ENCODE data around the gene TLR6.

Gene TLR6

DNA sequence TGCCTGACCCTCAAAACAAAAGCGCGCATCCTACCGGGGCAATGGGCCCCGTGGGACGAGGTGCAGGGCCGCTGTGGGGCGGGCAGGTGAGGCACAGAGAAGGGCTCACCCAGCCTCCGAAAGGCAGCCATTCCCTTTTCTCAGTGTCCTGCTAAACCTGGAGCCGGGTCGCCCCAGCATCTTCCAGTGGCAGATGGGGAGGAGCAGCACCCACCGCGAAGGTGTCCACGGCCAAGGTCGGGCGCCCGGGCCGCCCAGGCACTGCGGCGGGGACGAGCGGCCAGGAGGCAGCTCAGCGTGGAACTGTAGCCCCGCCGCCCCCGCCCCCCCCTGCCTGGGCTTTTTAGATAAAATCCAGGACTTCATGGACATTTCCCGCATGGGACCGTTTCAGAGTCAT lies 32.9 kb downstream of the TLR6 start:
- no peak for TF ChIP-seq ZEB2 (tag by site-specific recombination; IDR thresholded peaks at IDR 0.05)
- TF ChIP-seq ZNF621 (tag by site-specific recombination; IDR thresholded peaks at IDR 0.05), result no peak
- no peak for TF ChIP-seq ZNF266 (tag by site-specific recombination; IDR thresholded peaks at IDR 0.05; ENCODE audit: low read depth)
- TF ChIP-seq, protein P1, sequence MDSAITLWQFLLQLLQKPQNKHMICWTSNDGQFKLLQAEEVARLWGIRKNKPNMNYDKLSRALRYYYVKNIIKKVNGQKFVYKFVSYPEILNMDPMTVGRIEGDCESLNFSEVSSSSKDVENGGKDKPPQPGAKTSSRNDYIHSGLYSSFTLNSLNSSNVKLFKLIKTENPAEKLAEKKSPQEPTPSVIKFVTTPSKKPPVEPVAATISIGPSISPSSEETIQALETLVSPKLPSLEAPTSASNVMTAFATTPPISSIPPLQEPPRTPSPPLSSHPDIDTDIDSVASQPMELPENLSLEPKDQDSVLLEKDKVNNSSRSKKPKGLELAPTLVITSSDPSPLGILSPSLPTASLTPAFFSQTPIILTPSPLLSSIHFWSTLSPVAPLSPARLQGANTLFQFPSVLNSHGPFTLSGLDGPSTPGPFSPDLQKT (IDR thresholded peaks at IDR 0.05; ENCODE audit: borderline replicate concordance, low read depth, low read length), result no peak
- TF ChIP-seq ZXDB (tag by site-specific recombination; IDR thresholded peaks at IDR 0.05), result no peak
- no peak for TF ChIP-seq KLF1 (tag by site-specific recombination; IDR thresholded peaks at IDR 0.05)
- ChIA-PET POLR2A (no interaction called here), CTCF (no interaction called here)
- H3K9me3 ChIP-seq (ENCODE audit: control insufficient read depth, insufficient read depth, low read depth, low read length), result no peaks in the 10 kb centered on the region
- no peaks in the 10 kb centered on the region for H3K4me1 ChIP-seq (ENCODE audit: control insufficient read depth, insufficient read depth, low read length)
- no peak overlapping the region for H3K27ac ChIP-seq (ENCODE audit: extremely low read depth, low read depth, low read length)
- H3K36me3 ChIP-seq (ENCODE audit: control insufficient read depth in 2 of 2, insufficient read depth in 1 of 2, low read length in 2 of 2), result no peaks in the 10 kb centered on the region
- H3K4me3 ChIP-seq (ENCODE audit: low read depth, low read length), result no peak overlapping the region

DNA sequence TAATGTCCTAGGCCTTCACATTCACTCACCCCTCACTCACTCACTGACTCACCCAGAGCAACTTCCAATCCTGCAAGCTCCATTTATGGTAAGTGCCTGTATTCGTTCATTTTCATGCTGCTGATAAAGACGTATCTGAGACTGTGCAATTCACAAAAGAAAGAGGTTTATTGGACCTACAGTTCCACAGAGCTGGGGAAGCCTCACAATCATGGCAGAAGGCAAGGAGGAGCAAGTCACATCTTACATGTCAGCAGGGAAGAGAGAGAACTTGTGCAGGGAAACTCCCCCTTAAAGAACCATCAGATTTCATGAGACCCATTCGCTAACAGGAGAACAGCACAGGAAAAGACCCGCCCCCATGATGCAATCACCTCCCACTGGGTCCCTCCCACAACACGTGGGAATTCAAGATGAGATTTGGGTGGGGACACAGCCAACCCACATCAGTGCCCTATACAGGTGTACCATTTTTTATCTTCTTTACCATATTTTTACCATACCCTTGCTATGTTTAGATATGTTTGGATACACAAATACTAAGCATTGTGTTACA lies 33.8 kb downstream of the TLR6 start:
- no peak overlapping the region for H3K4me3 ChIP-seq (ENCODE audit: low read depth, low read length)
- H3K4me1 ChIP-seq (ENCODE audit: control insufficient read depth, insufficient read depth, low read length), result no peaks in the 10 kb centered on the region
- H3K27ac ChIP-seq (ENCODE audit: extremely low read depth, low read depth, low read length), result no peak overlapping the region
- no peaks in the 10 kb centered on the region for H3K9me3 ChIP-seq (ENCODE audit: control insufficient read depth, insufficient read depth, low read depth, low read length)
- POLR2A ChIA-PET, result no interaction called here
- TF ChIP-seq ZNF202 (tag by site-specific recombination; IDR thresholded peaks at IDR 0.05; ENCODE audit: borderline replicate concordance) (no peak), ZNF629 (tag by site-specific recombination; IDR thresholded peaks at IDR 0.05) (no peak), ZNF544 (tag by site-specific recombination; IDR thresholded peaks at IDR 0.05) (no peak), MEIS1 (CRISPR knock-in tag; IDR thresholded peaks at IDR 0.05; ENCODE audit: borderline replicate concordance) (no peak), FEZF1 (tag by site-specific recombination; IDR thresholded peaks at IDR 0.05) (no peak), ZNF76 (tag by site-specific recombination; IDR thresholded peaks at IDR 0.05; ENCODE audit: borderline replicate concordance, low read depth) (no peak), ZNF114 (tag by site-specific recombination; IDR thresholded peaks at IDR 0.05) (no peak), GLIS1 (tag by site-specific recombination; IDR thresholded peaks at IDR 0.05) (no peak), ZNF664 (tag by site-specific recombination; IDR thresholded peaks at IDR 0.05) (no peak), ZNF10 (tag by site-specific recombination; IDR thresholded peaks at IDR 0.05) (no peak)
- H3K36me3 ChIP-seq (ENCODE audit: control insufficient read depth in 2 of 2, insufficient read depth in 1 of 2, low read length in 2 of 2), result no peaks in the 10 kb centered on the region
- CTCF ChIA-PET, result no interaction called here

DNA sequence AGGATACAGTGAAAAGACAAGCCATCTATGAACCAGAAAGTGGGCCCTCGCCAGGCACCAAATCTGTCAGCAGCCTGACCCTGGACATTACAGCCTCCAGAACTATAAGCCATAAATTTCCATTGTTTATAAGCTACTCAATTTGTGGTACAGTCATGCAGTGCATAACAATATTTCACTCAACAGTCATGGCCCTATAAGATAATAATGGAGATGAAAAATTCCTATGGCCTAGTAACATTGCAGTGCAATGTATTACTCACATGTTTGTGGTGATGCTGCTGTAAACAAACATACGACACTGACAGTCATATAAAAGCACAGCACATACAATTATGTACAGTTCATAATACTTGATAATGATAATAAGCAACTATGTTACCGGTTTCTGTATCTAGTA lies 34.9 kb downstream of the TLR6 start:
- H3K27ac ChIP-seq (ENCODE audit: extremely low read depth, low read depth, low read length), result no peak overlapping the region
- no peaks in the 10 kb centered on the region for H3K36me3 ChIP-seq (ENCODE audit: control insufficient read depth in 2 of 2, insufficient read depth in 1 of 2, low read length in 2 of 2)
- POLR2A ChIA-PET, result no interaction called here
- no peak overlapping the region for H3K4me3 ChIP-seq (ENCODE audit: low read depth, low read length)
- TF ChIP-seq, protein P1 (IDR thresholded peaks at IDR 0.05; ENCODE audit: borderline replicate concordance, low read depth, low read length), result no peak
- CTCF ChIA-PET, result interaction anchor here (0.7 to 2.3 kb wide), 3 partner anchors 18 to 39 kb away, joined by 3 to 6 read pairs (median 4); partner anchors contain the start of genes TLR1 and TLR10
- H3K4me1 ChIP-seq (ENCODE audit: control insufficient read depth, insufficient read depth, low read length), result no peaks in the 10 kb centered on the region
- H3K9me3 ChIP-seq (ENCODE audit: control insufficient read depth, insufficient read depth, low read depth, low read length), result no peaks in the 10 kb centered on the region

DNA sequence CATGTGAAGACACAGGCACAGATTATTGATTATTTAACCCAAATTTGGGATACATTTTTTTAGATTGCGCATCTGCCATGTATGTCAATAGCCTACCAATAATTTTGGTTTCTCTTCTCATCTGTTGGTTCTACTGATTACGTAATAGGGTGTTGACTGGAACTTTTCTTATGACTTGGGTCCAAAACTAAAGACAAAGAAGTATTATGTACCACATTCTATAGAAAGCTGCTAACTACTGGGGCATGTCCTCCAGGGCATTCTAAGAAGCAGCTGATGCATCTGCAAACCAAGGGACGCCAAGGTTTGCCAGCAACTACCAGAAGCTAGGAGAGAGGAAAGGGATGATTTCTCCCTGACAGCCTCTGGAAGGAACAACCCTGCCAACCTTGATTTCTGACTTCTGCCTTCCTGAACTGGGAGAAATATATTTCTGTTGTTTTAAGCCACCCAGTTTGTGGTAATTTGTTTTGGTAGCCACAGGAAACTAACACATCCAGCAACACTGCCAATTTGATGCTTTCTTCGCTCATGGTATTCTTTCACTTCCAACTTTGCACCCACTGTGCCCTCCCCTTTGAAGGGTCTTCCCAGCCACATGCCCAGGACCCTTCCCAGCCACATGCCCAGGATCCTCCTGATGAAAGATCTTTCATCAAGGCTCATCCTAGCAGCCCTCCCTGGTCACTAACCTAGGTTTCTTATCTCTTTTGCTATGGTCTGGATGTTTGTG lies 36.1 kb downstream of the TLR6 start:
- no peak overlapping the region for H3K27ac ChIP-seq (ENCODE audit: extremely low read depth, low read depth, low read length)
- no peaks in the 10 kb centered on the region for H3K4me1 ChIP-seq (ENCODE audit: control insufficient read depth, insufficient read depth, low read length)
- H3K36me3 ChIP-seq (ENCODE audit: control insufficient read depth in 2 of 2, insufficient read depth in 1 of 2, low read length in 2 of 2), result no peaks in the 10 kb centered on the region
- no peak overlapping the region for H3K4me3 ChIP-seq (ENCODE audit: low read depth, low read length)
- ChIA-PET CTCF (interaction anchor here (2.3 kb wide), 1 partner anchor 40 kb away, joined by 6 read pairs; no protein-coding TSS in a partner anchor), POLR2A (no interaction called here)
- H3K9me3 ChIP-seq (ENCODE audit: control insufficient read depth, insufficient read depth, low read depth, low read length), result no peaks in the 10 kb centered on the region
- no peak for TF ChIP-seq ZFHX2 (tag by site-specific recombination; conservative IDR thresholded peaks at IDR 0.05)
- no peak for TF ChIP-seq ZNF837 (tag by site-specific recombination; IDR thresholded peaks at IDR 0.05)
- no peak for TF ChIP-seq ZNF19 (tag by site-specific recombination; IDR thresholded peaks at IDR 0.05; ENCODE audit: low read depth)
- no peak for TF ChIP-seq ZNF501 (tag by site-specific recombination; IDR thresholded peaks at IDR 0.05)
- no peak for TF ChIP-seq ZNF114 (tag by site-specific recombination; IDR thresholded peaks at IDR 0.05)
- no peak for TF ChIP-seq ZNF146 (tag by site-specific recombination; IDR thresholded peaks at IDR 0.05)
- no peak for TF ChIP-seq OSR2 (tag by site-specific recombination; IDR thresholded peaks at IDR 0.05)
- TF ChIP-seq, protein P2, sequence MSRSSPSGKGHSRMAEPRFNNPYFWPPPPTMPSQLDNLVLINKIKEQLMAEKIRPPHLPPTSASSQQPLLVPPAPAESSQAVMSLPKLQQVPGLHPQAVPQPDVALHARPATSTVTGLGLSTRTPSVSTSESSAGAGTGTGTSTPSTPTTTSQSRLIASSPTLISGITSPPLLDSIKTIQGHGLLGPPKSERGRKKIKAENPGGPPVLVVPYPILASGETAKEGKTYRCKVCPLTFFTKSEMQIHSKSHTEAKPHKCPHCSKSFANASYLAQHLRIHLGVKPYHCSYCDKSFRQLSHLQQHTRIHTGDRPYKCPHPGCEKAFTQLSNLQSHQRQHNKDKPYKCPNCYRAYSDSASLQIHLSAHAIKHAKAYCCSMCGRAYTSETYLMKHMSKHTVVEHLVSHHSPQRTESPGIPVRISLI (tag by site-specific recombination; IDR thresholded peaks at IDR 0.05), result no peak
- TF ChIP-seq ZBTB1 (tag by site-specific recombination; IDR thresholded peaks at IDR 0.05), result no peak
- TF ChIP-seq ZNF274 (IDR thresholded peaks at IDR 0.05; ENCODE audit: low read length), result no peak
- no peak for TF ChIP-seq ZNF274 (tag by site-specific recombination; IDR thresholded peaks at IDR 0.05; ENCODE audit: borderline replicate concordance)
- no peak for TF ChIP-seq YY2 (tag by site-specific recombination; IDR thresholded peaks at IDR 0.05)
